CD4-positive, alpha-beta T cell (primary cell): ENCODE data around the gene CLEC16A. TPM values are rescaled to one million over a fixed set of nuclear protein-coding genes. Genes with fewer than 3 reads are reported as not detected.

Experiments used
- ATAC-seq: fragments of 200-7000 bp; cut with Tn5 transposase; one replicate; pipeline ENCODE4 v1.10.0; 2022; ENCODE audit warnings: mild to moderate bottlenecking; ENCODE audit not compliant: poor library complexity
- CTCF ChIA-PET: fragments of 350-600 bp; sonication (Branson Sonifier 250); formaldehyde crosslinking; loops from one replicate; lab custom pipeline; 2021; ENCODE audit warnings: antibody characterized with exemption, inconsistent platforms; lab: Charles Lee
- POLR2A ChIA-PET: fragments of 350-600 bp; sonication (Branson Sonifier 250); formaldehyde crosslinking; loops from one replicate; lab custom pipeline; 2021; ENCODE audit warnings: antibody characterized with exemption, inconsistent platforms; lab: Charles Lee
- DNase-seq, 14 experiments: peaks; one replicate each; pipeline ENCODE4 v3.0.0-alpha.2; 2013 to 2020; ENCODE audit warnings: mixed read lengths in 2 of 14
- H3K27ac ChIP-seq, 2 donors: one replicate each; pipeline versions ENCODE4 v1.5.1 to v1.7.0; 2013; ENCODE audit warnings: low read length in 2 of 2, low read depth in 1 of 2, mild to moderate bottlenecking in 1 of 2
- H3K27me3 ChIP-seq, 2 experiments: 1 replicate in 1 of 2; 2 replicates in 1 of 2; pipeline versions ENCODE4 v1.6.1 to v1.7.0; 2013; ENCODE audit warnings: low read length in 2 of 2, control low read depth in 1 of 2, mild to moderate bottlenecking in 1 of 2, moderate library complexity in 1 of 2; ENCODE audit not compliant: insufficient read depth in 2 of 2, control insufficient read depth in 1 of 2
- H3K36me3 ChIP-seq: one replicate; pipeline ENCODE4 v1.6.1; 2013; ENCODE audit warnings: low read length, control low read depth; ENCODE audit not compliant: insufficient read depth
- H3K4me1 ChIP-seq: one replicate; pipeline ENCODE4 v1.6.1; 2013; ENCODE audit warnings: low read length, control low read depth; ENCODE audit not compliant: insufficient read depth
- H3K4me3 ChIP-seq: one replicate; pipeline ENCODE4 v1.5.1; 2013; ENCODE audit warnings: mild to moderate bottlenecking, low read length, moderate library complexity
- H3K9me3 ChIP-seq, 2 experiments: 1 replicate in 1 of 2; 2 replicates in 1 of 2; pipeline versions ENCODE4 v1.6.1 to v1.7.0; 2013; ENCODE audit warnings: low read length in 2 of 2, mild to moderate bottlenecking in 2 of 2, control low read depth in 1 of 2, moderate library complexity in 1 of 2; ENCODE audit not compliant: control insufficient read depth in 1 of 2, insufficient read depth in 1 of 2
- H3K27ac Mint-ChIP-seq: one replicate; pipeline ENCODE4 v1.8.0; 2020; ENCODE audit warnings: mixed read lengths
- H3K27me3 Mint-ChIP-seq: one replicate; pipeline ENCODE4 v1.8.0; 2021; ENCODE audit warnings: mixed read lengths
- H3K36me3 Mint-ChIP-seq: one replicate; pipeline ENCODE4 v1.8.0; 2021; ENCODE audit warnings: low read depth, mixed read lengths
- H3K4me1 Mint-ChIP-seq: one replicate; pipeline ENCODE4 v1.8.0; 2021; ENCODE audit warnings: low read depth, mixed read lengths
- H3K4me3 Mint-ChIP-seq: one replicate; pipeline ENCODE4 v1.8.0; 2020; ENCODE audit warnings: mild to moderate bottlenecking, mixed read lengths
- H3K9me3 Mint-ChIP-seq: one replicate; pipeline ENCODE4 v1.8.0; 2020; ENCODE audit warnings: mixed read lengths
- CTCF ChIP-seq: fragments of 200-600 bp; IDR thresholded peaks from one replicate; pipeline ENCODE4 v1.8.0; 2022; ENCODE audit warnings: antibody characterized with exemption, mild to moderate bottlenecking
- intact Hi-C, 2 experiments: fragments of 100-400 bp; cut with DNase I in 1 of 2; cut with micrococcal nuclease in 1 of 2; formaldehyde crosslinking; loops; one replicate each; pipeline versions ENCODE4 v1.15.1 to v1.9.0; 2023 to 2025; cut with DNase I, micrococcal nuclease
- total RNA-seq, 174 experiments: library from RNA in 2 of 174; stranded (reverse) in 2 of 174; gene quantifications; one replicate each; pipeline ENCODE4 v1.2.3 and lab custom pipeline; 2021 to 2026

The CLEC16A gene
- total RNA-seq, 2 experiments from 2014 or later: 21.7 to 22.7 TPM

- H3K36me3 ChIP-seq: peaks cover 43% of the 10 kb centered on the region
- ChIA-PET POLR2A (no interaction called here), CTCF (no interaction called here)
- no peak overlapping the region for H3K4me3 ChIP-seq
- H3K4me1 ChIP-seq: no peaks in the 10 kb centered on the region
- intact Hi-C loops: no loop called here
- no peaks in the 10 kb centered on the region for H3K9me3 Mint-ChIP-seq
- peaks cover 83% of the 10 kb centered on the region for H3K36me3 Mint-ChIP-seq
- no peak for TF ChIP-seq CTCF
- H3K27me3 Mint-ChIP-seq: no peaks in the 10 kb centered on the region
- DNase-seq: no peak
- H3K4me3 Mint-ChIP-seq: no peak overlapping the region
- no peak for ATAC-seq
- H3K27ac ChIP-seq: no peak overlapping the region
- no peak overlapping the region for H3K27ac Mint-ChIP-seq
- H3K9me3 ChIP-seq: no peaks in the 10 kb centered on the region
- H3K4me1 Mint-ChIP-seq: no peaks in the 10 kb centered on the region
- no peaks in the 10 kb centered on the region for H3K27me3 ChIP-seq
Measured at GRCh38 chr16:11007714-11008280, 63.4 kb downstream of the CLEC16A start.

GRCh38 chr16:11009027-11009755 is 64.8 kb downstream of the CLEC16A start:
- Mint-ChIP-seq H3K36me3 (peaks cover 77% of the 10 kb centered on the region), H3K27me3 (no peaks in the 10 kb centered on the region), H3K4me1 (no peaks in the 10 kb centered on the region), H3K4me3 (no peak overlapping the region), H3K9me3 (no peaks in the 10 kb centered on the region), H3K27ac (no peak overlapping the region)
- intact Hi-C loops: no loop called here
- no peak for DNase-seq
- no peak overlapping the region for H3K4me3 ChIP-seq
- no peaks in the 10 kb centered on the region for H3K27me3 ChIP-seq
- ChIA-PET CTCF (no interaction called here), POLR2A (no interaction called here)
- no peaks in the 10 kb centered on the region for H3K4me1 ChIP-seq
- H3K36me3 ChIP-seq: peaks cover 34% of the 10 kb centered on the region
- no peak overlapping the region for H3K27ac ChIP-seq
- TF ChIP-seq CTCF: no peak
- no peaks in the 10 kb centered on the region for H3K9me3 ChIP-seq
- no peak for ATAC-seq

GRCh38 chr16:11010575-11011221 is 66.3 kb downstream of the CLEC16A start:
- POLR2A ChIA-PET: no interaction called here
- no peaks in the 10 kb centered on the region for H3K27me3 Mint-ChIP-seq

More at GRCh38 chr16:11010575-11011221, 66.3 kb downstream of the CLEC16A start:
- Histone ChIP-seq H3K4me1 (no peaks in the 10 kb centered on the region), H3K27me3 (no peaks in the 10 kb centered on the region), H3K4me3 (no peak overlapping the region), H3K9me3 (no peaks in the 10 kb centered on the region), H3K27ac (no peak overlapping the region), H3K36me3 (peaks cover 24% of the 10 kb centered on the region)
- H3K27ac Mint-ChIP-seq: no peak overlapping the region
- no peaks in the 10 kb centered on the region for H3K9me3 Mint-ChIP-seq
- CTCF ChIA-PET: no interaction called here
- H3K4me1 Mint-ChIP-seq: no peaks in the 10 kb centered on the region
- DNase-seq: no peak
- ATAC-seq: no peak
- peaks cover 74% of the 10 kb centered on the region for H3K36me3 Mint-ChIP-seq
- no peak overlapping the region for H3K4me3 Mint-ChIP-seq
- no peak for TF ChIP-seq CTCF
- intact Hi-C loops: no loop called here
